GM12892 (cell line): ENCODE data around the gene TMEM235.

Source experiments
- POLR2A ChIP-seq: IDR thresholded peaks from 2 replicates; pipeline ENCODE4 v1.6.1; 2011; ENCODE audit warnings: low read depth, low read length, control low read depth
- POLR2AphosphoS5 ChIP-seq: IDR thresholded peaks from 2 replicates; pipeline ENCODE4 v1.6.1; 2011; ENCODE audit warnings: low read depth, low read length, control low read depth
- TAF1 ChIP-seq: IDR thresholded peaks from 2 replicates; pipeline ENCODE4 v1.6.1; 2011; ENCODE audit warnings: low read depth, mild to moderate bottlenecking, control low read depth, low read length, borderline replicate concordance

DNA sequence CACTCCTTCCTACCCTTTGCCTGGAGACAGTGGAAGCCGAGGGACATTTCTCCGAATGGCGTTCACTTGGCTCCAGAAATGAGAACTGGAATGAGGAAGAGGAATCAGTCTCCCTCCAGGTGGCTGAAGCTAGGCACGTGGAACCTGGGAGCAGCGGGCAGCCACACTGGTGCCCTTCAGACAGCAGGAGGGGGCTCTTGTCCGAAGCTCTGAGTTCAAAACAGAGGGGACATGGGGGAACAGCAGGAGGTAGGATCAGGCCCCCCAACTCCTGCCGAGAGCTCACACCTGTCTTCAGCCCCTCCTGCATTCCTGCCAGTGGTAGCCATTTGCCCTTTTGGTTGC is 41.5 kb downstream of the TMEM235 start:
- TF ChIP-seq POLR2A, result no peak
- TF ChIP-seq POLR2AphosphoS5, result no peak
- no peak for TF ChIP-seq TAF1
